NCI-H69 (cell line): Measurements from ENCODE around the gene SPTLC3.

Source experiments
- DNase-seq: peaks from one replicate; lab custom pipeline; 2025; lab: John Stamatoyannopoulos, UW

The SPTLC3 gene

GRCh38 chr20:13186043-13186774 is 177.4 kb downstream of the SPTLC3 start:
- no peak for DNase-seq

DNA sequence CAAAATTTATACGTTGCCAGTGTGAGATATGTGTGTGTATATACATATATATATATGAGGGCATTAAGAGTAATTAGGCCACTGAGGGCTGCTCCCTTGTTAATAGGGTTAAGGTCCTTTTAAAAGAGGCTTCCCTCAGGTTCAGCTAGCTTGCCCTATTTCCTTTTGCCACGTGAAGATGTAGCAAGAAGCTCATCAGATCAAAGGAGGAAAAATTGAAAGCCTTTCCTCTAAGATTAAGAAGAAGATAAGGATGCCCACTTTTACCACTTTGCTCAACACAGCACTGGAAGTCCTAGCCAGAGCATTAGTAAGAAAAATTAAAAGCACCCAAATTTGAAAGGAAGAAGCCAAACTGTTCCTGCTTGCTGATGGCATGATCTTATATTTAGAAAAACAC is 179.1 kb downstream of the SPTLC3 start:
- DNase-seq: no peak

DNA sequence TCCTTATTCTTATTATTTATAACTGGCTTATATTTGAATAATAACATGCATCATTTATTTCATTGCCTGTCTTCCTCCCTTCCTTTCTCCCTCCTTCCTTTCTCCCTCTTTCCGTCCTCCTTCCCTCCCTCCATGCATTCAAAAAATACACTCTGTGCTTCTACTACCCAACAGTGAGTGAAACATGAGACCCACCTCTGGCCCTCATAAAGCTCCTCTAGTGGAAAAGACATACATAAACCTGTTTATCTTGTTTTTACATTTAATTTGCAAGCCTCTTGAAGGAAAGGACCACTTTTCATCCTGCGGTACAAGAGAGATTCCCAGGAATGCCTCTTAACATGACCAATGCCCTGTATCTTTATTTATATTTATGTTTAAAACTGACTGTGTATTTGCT is 190.5 kb downstream of the SPTLC3 start:
- DNase-seq: peak; percentile 70

- DNase-seq: peak; percentile 100
Measured at GRCh38 chr20:13200767-13201500, 192.2 kb downstream of the SPTLC3 start.

- peak; percentile 96 for DNase-seq
Measured at GRCh38 chr20:13202565-13202964, 193.8 kb downstream of the SPTLC3 start.

- DNase-seq: no peak
Measured at GRCh38 chr20:13205425-13205824, 196.7 kb downstream of the SPTLC3 start.

- DNase-seq: peak; percentile 95
Measured at GRCh38 chr20:13205848-13206434, 197.2 kb downstream of the SPTLC3 start.

- DNase-seq: no peak
Measured at GRCh38 chr20:13207016-13207415, 198.2 kb downstream of the SPTLC3 start.

DNA sequence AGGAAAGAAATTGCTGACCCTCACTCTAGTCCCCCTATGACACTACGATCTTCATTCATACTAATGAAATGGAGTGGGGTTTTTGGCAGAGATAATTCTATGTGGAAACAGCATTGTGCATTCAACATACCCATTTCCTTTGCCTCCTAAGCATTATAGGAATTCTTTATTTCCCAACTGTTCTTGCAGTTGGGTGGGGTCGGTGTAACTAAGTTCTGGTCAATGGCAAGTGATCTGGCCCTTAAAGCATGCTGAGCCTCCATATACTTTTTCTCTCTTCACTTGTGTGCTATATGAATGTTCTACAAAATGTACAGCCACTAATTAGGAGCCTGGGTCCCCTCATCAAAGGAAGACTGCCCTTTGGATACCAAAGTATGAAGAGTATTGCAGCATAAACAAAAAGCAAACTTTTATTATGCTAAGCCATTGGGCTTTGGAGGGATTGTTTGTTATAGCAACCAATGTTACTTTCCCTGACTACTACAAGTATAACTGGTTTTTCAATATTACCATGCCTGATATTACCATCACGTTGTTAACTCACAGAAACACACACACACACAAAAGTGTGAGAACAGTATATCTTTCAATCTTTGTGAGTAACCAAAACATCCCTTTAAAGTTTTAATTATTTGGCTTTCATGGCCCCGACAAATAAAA is 203.3 kb downstream of the SPTLC3 start:
- no peak for DNase-seq

DNA sequence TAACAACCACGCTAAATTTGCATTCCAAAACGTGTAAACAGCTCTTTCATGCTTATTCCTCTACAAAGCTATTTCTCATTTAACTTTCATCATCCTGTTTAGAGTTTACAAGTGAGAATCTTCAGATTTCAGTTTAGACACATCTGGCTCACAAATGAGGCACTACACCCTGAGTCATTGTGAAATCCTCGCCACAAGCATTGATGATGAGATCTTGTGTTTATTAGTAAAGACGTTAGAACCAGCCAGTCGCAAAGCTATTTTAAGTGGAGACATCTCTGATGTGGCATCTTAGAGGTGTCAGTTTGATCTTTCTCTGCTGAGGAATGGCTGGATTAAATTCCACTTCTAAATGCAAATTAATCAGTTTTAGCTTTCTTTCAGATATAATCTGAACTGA is 204.0 kb downstream of the SPTLC3 start:
- no peak for DNase-seq

DNA sequence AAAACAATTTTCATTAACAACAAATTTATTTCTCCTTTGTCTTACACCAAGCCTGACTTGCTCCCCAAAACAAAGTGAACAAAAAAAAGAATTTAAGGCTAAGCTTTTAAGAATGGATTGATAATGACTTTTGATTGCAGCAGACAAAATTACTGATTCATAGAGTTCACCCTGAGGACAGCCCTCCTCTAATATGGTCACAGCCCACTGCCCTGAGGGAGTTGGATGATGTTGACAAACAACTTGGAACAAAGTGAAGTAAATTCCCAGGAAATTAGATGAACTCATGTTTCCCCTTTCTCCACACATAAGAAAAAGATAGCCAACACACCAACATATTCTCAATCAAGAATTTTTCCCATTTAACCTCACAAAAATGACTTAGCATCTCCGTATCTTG is 204.6 kb downstream of the SPTLC3 start:
- peak; percentile 28 for DNase-seq

GRCh38 chr20:13216533-13216932 is 207.8 kb downstream of the SPTLC3 start:
- no peak for DNase-seq
